Caco-2 (cell line): ENCODE results near the gene GADL1. TPM values are rescaled to one million over a fixed set of nuclear protein-coding genes. Genes with fewer than 3 reads are reported as not detected.

Experiments
- BruUV-seq: library from RNA; stranded (reverse); fragments of 400-500 nt; replicated peaks from 2 replicates; lab custom pipeline; 2021; lab: Mats Ljungman, UMichigan
- CTCF ChIA-PET: fragments of 300-600 bp; sonication (Branson Sonifier 250); formaldehyde crosslinking; loops from one replicate; lab custom pipeline; 2022; ENCODE audit warnings: antibody characterized with exemption; lab: Charles Lee
- POLR2A ChIA-PET: fragments of 300-600 bp; sonication (Branson Sonifier 250); formaldehyde crosslinking; loops from one replicate; lab custom pipeline; 2022; ENCODE audit warnings: antibody characterized with exemption; lab: Charles Lee
- DNase-seq, 2 experiments: peaks; one replicate each; pipeline versions ENCODE4 v3.0.0 to v3.0.0-alpha.2; 2020 to 2022
- H3K27me3 ChIP-seq: replicated peaks from 2 replicates; pipeline ENCODE4 v1.6.0; 2011; ENCODE audit warnings: low read length; ENCODE audit not compliant: control insufficient read depth, insufficient read depth
- H3K36me3 ChIP-seq: 2 replicates; pipeline ENCODE4 v1.5.1; 2011; ENCODE audit warnings: low read length; ENCODE audit not compliant: control insufficient read depth, insufficient read depth
- H3K4me1 ChIP-seq: fragments of 250-450 bp; sonication (Bioruptor Pico); 2 replicates; pipeline ENCODE4 v1.5.1; 2020; ENCODE audit warnings: mild to moderate bottlenecking
- H3K4me3 ChIP-seq: 2 replicates; pipeline ENCODE4 v1.5.1; 2011; ENCODE audit warnings: low read depth, mild to moderate bottlenecking, control low read depth, low read length
- H3K9me3 ChIP-seq: fragments of 250-450 bp; sonication (Bioruptor Pico); 2 replicates; pipeline ENCODE4 v1.5.1; 2020; ENCODE audit warnings: mild to moderate bottlenecking, moderate library complexity
- H3K27ac Mint-ChIP-seq: one replicate; pipeline ENCODE4 v1.8.0; 2022; ENCODE audit warnings: mixed read lengths; ENCODE audit not compliant: unreplicated experiment
- H3K27me3 Mint-ChIP-seq: one replicate; pipeline ENCODE4 v1.8.0; 2022; ENCODE audit warnings: mixed read lengths; ENCODE audit not compliant: insufficient read depth, unreplicated experiment
- H3K36me3 Mint-ChIP-seq: one replicate; pipeline ENCODE4 v1.8.0; 2022; ENCODE audit warnings: mild to moderate bottlenecking, mixed read lengths; ENCODE audit not compliant: insufficient read depth, unreplicated experiment
- H3K4me1 Mint-ChIP-seq: one replicate; pipeline ENCODE4 v1.8.0; 2022; ENCODE audit warnings: low read depth, mixed read lengths; ENCODE audit not compliant: unreplicated experiment
- H3K4me3 Mint-ChIP-seq: one replicate; pipeline ENCODE4 v1.8.0; 2022; ENCODE audit warnings: mild to moderate bottlenecking, moderate library complexity, mixed read lengths; ENCODE audit not compliant: unreplicated experiment
- H3K9me3 Mint-ChIP-seq: one replicate; pipeline ENCODE4 v1.8.0; 2022; ENCODE audit warnings: mixed read lengths; ENCODE audit not compliant: unreplicated experiment
- CTCF ChIP-seq, 2 experiments: fragments of 200-600 bp in 1 of 2; IDR thresholded peaks; 1 replicate in 1 of 2; 2 replicates in 1 of 2; pipeline versions ENCODE4 v1.5.1 to v1.8.0; 2011 to 2022; ENCODE audit warnings: antibody characterized with exemption in 1 of 2, control low read depth in 1 of 2, inconsistent platforms in 1 of 2, low read depth in 1 of 2, low read length in 1 of 2, mild to moderate bottlenecking in 1 of 2, moderate library complexity in 1 of 2; ENCODE audit not compliant: insufficient read depth in 1 of 2, severe bottlenecking in 1 of 2, unreplicated experiment in 1 of 2
- intact Hi-C: fragments of 100-400 bp; cut with micrococcal nuclease; formaldehyde crosslinking; loops from one replicate; pipeline ENCODE4 v1.10.0; 2022; ENCODE audit not compliant: unreplicated experiment
- total RNA-seq: library from RNA; stranded (reverse); gene quantifications from 2 replicates; pipeline ENCODE4 v1.2.3, GENCODE V29; 2022

The GADL1 gene
- total RNA-seq, 1 experiment from 2014 or later = 6.2 TPM

GRCh38 chr3:30872879-30873278 lies 21.6 kb downstream of the GADL1 start:
- intact Hi-C loops = no loop called here
- Histone ChIP-seq H3K4me3 (no peak overlapping the region), H3K36me3 (no peaks in the 10 kb centered on the region), H3K4me1 (no peaks in the 10 kb centered on the region), H3K27me3 (no peaks in the 10 kb centered on the region), H3K9me3 (no peaks in the 10 kb centered on the region)
- ChIA-PET CTCF (no interaction called here), POLR2A (no interaction called here)
- no peaks in the 10 kb centered on the region for H3K36me3 Mint-ChIP-seq
- no peak for TF ChIP-seq CTCF (IDR thresholded peaks at IDR 0.05; ENCODE audit: insufficient read depth in 1 of 2, low read depth in 1 of 2, low read length in 1 of 2, severe bottlenecking in 1 of 2, unreplicated experiment in 1 of 2)
- H3K9me3 Mint-ChIP-seq = no peaks in the 10 kb centered on the region
- H3K4me3 Mint-ChIP-seq = no peak overlapping the region
- no peak overlapping the region for H3K27ac Mint-ChIP-seq
- no peak for DNase-seq
- no TSS peak for BruUV-seq
- H3K4me1 Mint-ChIP-seq = no peaks in the 10 kb centered on the region
- H3K27me3 Mint-ChIP-seq = no peaks in the 10 kb centered on the region

DNA sequence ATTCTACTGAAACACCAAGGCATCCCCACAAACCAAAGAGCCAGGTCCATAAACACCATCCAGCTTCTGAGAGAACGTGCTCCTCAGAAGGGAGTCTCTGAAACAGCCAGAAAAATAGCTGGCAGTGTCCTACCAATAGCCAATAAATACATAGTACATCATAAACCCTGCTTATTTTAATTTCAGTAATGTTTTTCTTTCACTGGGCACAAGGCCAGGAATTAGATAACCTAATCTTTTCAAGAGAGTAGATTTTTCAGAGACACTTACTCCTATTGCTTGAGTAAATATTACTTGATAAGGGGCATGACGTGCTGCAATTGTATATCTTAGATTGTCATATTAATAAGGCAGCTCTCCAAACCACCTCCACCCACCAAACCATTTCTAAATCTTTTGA lies 22.7 kb downstream of the GADL1 start:
- Histone ChIP-seq H3K36me3 (no peaks in the 10 kb centered on the region), H3K9me3 (no peaks in the 10 kb centered on the region), H3K27me3 (no peaks in the 10 kb centered on the region), H3K4me1 (no peaks in the 10 kb centered on the region), H3K4me3 (no peak overlapping the region)
- Mint-ChIP-seq H3K36me3 (no peaks in the 10 kb centered on the region), H3K27ac (no peak overlapping the region), H3K4me1 (no peaks in the 10 kb centered on the region), H3K27me3 (no peaks in the 10 kb centered on the region), H3K9me3 (no peaks in the 10 kb centered on the region), H3K4me3 (no peak overlapping the region)
- intact Hi-C loops = no loop called here
- BruUV-seq = no TSS peak
- no peak for TF ChIP-seq CTCF (IDR thresholded peaks at IDR 0.05; ENCODE audit: insufficient read depth in 1 of 2, low read depth in 1 of 2, low read length in 1 of 2, severe bottlenecking in 1 of 2, unreplicated experiment in 1 of 2)
- DNase-seq = no peak
- POLR2A ChIA-PET = no interaction called here
- CTCF ChIA-PET = no interaction called here

- Mint-ChIP-seq H3K27ac (no peak overlapping the region), H3K4me1 (no peaks in the 10 kb centered on the region), H3K9me3 (no peaks in the 10 kb centered on the region), H3K4me3 (no peak overlapping the region), H3K36me3 (no peaks in the 10 kb centered on the region), H3K27me3 (no peaks in the 10 kb centered on the region)
- no TSS peak for BruUV-seq
- no peak overlapping the region for H3K4me3 ChIP-seq
- no peak for TF ChIP-seq CTCF (IDR thresholded peaks at IDR 0.05; ENCODE audit: insufficient read depth in 1 of 2, low read depth in 1 of 2, low read length in 1 of 2, severe bottlenecking in 1 of 2, unreplicated experiment in 1 of 2)
- no peaks in the 10 kb centered on the region for H3K36me3 ChIP-seq
- H3K9me3 ChIP-seq = no peaks in the 10 kb centered on the region
- CTCF ChIA-PET = no interaction called here
- no peaks in the 10 kb centered on the region for H3K27me3 ChIP-seq
- DNase-seq = no peak
- POLR2A ChIA-PET = no interaction called here
- intact Hi-C loops = no loop called here
- H3K4me1 ChIP-seq = 0 out of 2 replicates have a peak, but pooled peaks cover 3% of the 10 kb centered on the region
These were observed 29.6 kb downstream of the GADL1 start for GRCh38 chr3:30864836-30865235.
